Measurements from ENCODE around the gene DLG2.

The DLG2 gene

GRCh38 chr11:84541731-84542340 lies 1085.3 kb downstream of the DLG2 start:
- in situ Hi-C loops (cut with MboI; ENCODE audit: low sequenced_read_pairs, unreplicated experiment): no loop called here
- DNase-seq (ENCODE audit: low spot score): no peak
- TF ChIP-seq CTCF (IDR thresholded peaks at IDR 0.05; ENCODE audit: borderline replicate concordance, control extremely low read depth, extremely low read depth, insufficient read depth, missing control alignments): no peak

- no peak for DNase-seq (ENCODE audit: low spot score)
- no peak for TF ChIP-seq CTCF (IDR thresholded peaks at IDR 0.05; ENCODE audit: borderline replicate concordance, control extremely low read depth, extremely low read depth, insufficient read depth, missing control alignments)
- in situ Hi-C loops (cut with MboI; ENCODE audit: low sequenced_read_pairs, unreplicated experiment): no loop called here
These were observed 1090.7 kb downstream of the DLG2 start for GRCh38 chr11:84536456-84536855.

DNA sequence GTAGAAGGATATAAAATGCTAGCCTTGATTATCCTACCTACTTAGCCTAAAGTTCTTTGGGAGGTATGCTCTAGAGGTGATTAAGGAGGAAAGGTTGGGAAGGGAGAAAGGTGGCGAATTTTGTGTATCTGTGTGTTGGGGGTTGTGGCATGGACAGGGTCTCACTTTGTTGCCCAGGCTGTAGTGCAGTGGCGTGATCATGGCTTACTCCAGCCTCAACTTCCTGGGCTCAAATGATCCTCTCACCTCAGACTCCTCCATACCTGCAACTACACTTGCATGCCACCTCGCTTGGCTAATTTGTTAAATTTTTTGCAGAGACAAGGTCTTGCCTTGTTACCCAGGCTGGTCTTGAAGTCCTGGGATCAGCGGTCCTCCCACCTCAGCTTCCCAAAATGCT lies 1094.8 kb downstream of the DLG2 start:
- no peak for DNase-seq (ENCODE audit: low spot score)
- TF ChIP-seq CTCF (IDR thresholded peaks at IDR 0.05; ENCODE audit: borderline replicate concordance, control extremely low read depth, extremely low read depth, insufficient read depth, missing control alignments): no peak
- in situ Hi-C loops (cut with MboI; ENCODE audit: low sequenced_read_pairs, unreplicated experiment): no loop called here

GRCh38 chr11:84526250-84526649 lies 1100.9 kb downstream of the DLG2 start:
- in situ Hi-C loops (cut with MboI; ENCODE audit: low sequenced_read_pairs, unreplicated experiment): no loop called here
- DNase-seq (ENCODE audit: low spot score): no peak
- TF ChIP-seq CTCF (IDR thresholded peaks at IDR 0.05; ENCODE audit: borderline replicate concordance, control extremely low read depth, extremely low read depth, insufficient read depth, missing control alignments): no peak

DNA sequence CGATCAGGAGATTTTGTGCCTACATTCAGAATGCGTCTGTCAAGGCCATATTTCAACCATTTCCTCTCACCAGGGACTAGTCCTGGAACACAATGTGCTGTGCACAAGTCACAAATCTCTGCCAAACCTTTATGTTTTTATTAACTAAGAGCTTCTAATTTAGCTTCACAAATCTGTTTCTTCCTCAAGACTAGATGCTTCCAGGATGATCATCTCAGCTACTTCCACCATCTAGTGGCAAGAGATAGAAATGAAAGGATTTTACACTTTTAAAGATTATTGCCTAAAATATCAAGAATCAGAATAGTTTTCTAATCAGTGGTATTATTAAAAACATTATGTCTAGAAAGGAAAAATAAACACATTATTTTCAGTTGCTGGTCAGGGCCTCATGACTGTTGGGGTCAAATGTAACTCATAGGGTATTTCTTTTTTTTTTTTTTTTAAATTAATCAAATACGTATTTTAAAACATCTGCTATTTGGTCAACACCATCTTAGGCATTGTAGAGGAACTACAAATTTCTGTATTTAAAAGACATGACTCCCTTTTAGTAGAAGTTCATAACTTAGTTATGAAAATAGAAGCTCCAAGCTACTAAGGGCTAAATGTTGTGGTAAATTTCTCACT lies 1102.6 kb downstream of the DLG2 start:
- TF ChIP-seq CTCF (IDR thresholded peaks at IDR 0.05; ENCODE audit: borderline replicate concordance, control extremely low read depth, extremely low read depth, insufficient read depth, missing control alignments): no peak
- peak; percentile 29 for DNase-seq (ENCODE audit: low spot score)
- in situ Hi-C loops (cut with MboI; ENCODE audit: low sequenced_read_pairs, unreplicated experiment): no loop called here

DNA sequence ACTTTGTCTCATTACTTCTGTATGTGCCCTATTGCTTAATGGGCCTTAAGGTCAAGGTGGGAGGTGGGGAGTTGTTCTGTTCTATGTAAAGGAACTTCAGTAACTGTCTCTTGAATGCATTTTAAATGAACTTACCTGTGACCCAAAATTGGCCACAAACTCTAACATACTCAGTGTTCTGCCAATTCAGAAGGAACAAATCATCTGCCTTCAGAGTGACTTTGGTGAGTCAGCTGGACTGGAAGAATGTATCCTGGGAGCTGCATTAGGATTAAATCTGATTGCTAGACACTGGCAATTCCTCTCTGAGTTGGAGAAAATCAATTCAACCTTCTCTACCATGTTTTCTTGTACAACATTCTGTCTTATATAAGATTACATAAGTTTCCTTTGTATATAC lies 1104.8 kb downstream of the DLG2 start:
- in situ Hi-C loops (cut with MboI; ENCODE audit: low sequenced_read_pairs, unreplicated experiment): no loop called here
- TF ChIP-seq CTCF (IDR thresholded peaks at IDR 0.05; ENCODE audit: borderline replicate concordance, control extremely low read depth, extremely low read depth, insufficient read depth, missing control alignments): no peak
- no peak for DNase-seq (ENCODE audit: low spot score)
